K562 (cell line): Measurements from ENCODE around the gene MED15. TPM values are rescaled to one million over a fixed set of nuclear protein-coding genes. Genes with fewer than 3 reads are reported as not detected.

Experiments used
- ATF7 ChIP-seq: fragments of 450-650 bp; IDR thresholded peaks from 2 replicates; pipeline ENCODE4 v1.7.1; 2014; ENCODE audit warnings: mild to moderate bottlenecking, moderate library complexity
- CBX1 ChIP-seq: sonication (generic); IDR thresholded peaks from 2 replicates; pipeline ENCODE4 v1.6.1; 2016; ENCODE audit warnings: antibody characterized with exemption, low read depth, mild to moderate bottlenecking
- CBX5 ChIP-seq: IDR thresholded peaks from 2 replicates; pipeline ENCODE4 v1.6.1; 2014; ENCODE audit warnings: low read depth, borderline replicate concordance
- CBX8 ChIP-seq: fragments of 200-600 bp; sonication (generic); IDR thresholded peaks from 2 replicates; pipeline ENCODE4 v1.6.1; 2012; ENCODE audit warnings: borderline replicate concordance, mixed run types, low read depth, mild to moderate bottlenecking, moderate library complexity, mixed read lengths, low read length, control low read depth, inconsistent platforms; ENCODE audit not compliant: poor library complexity, severe bottlenecking; ENCODE audit errors: extremely low read depth
- HNRNPK ChIP-seq: fragments of 200-400 bp; formaldehyde crosslinking; IDR thresholded peaks from one replicate; pipeline ENCODE4 v1.6.1; 2018; ENCODE audit warnings: mild to moderate bottlenecking, low read depth, low read length; ENCODE audit not compliant: poor library complexity, severe bottlenecking
- MAFK ChIP-seq: IDR thresholded peaks from 2 replicates; pipeline ENCODE4 v1.6.1; 2011; ENCODE audit warnings: low read length, improper control_type of control experiment
- PURB ChIP-seq: sonication (generic); formaldehyde crosslinking; IDR thresholded peaks from 2 replicates; pipeline ENCODE4 v1.9.0; 2021; ENCODE audit warnings: low read depth, mild to moderate bottlenecking, missing genetic modification reagents
- SMC3 ChIP-seq: conservative IDR thresholded peaks from 2 replicates; pipeline ENCODE4 v1.6.1; 2011; ENCODE audit warnings: low read depth, low read length, improper control_type of control experiment; ENCODE audit not compliant: insufficient read depth
- ZBTB1 ChIP-seq: sonication (generic); formaldehyde crosslinking; IDR thresholded peaks from 2 replicates; pipeline ENCODE4 v1.8.1; 2023; ENCODE audit warnings: missing genetic modification reagents, low read depth, mild to moderate bottlenecking, borderline replicate concordance
- ZKSCAN8 ChIP-seq: fragments of 200-800 bp; sonication (Bioruptor generic); IDR thresholded peaks from 2 replicates; pipeline ENCODE4 v1.6.1; 2016; ENCODE audit warnings: missing genetic modification characterization, missing compliant biosample characterization
- ZNF174 ChIP-seq: fragments of 250-450 bp; sonication (Bioruptor Pico); IDR thresholded peaks from 2 replicates; pipeline ENCODE4 v1.4.0; 2020; ENCODE audit warnings: mild to moderate bottlenecking
- ZNF408 ChIP-seq: fragments of 250-450 bp; sonication (Bioruptor Pico); IDR thresholded peaks from 2 replicates; pipeline ENCODE4 v1.4.0; 2020; ENCODE audit warnings: low read depth, mild to moderate bottlenecking, moderate library complexity
- ZNF445 ChIP-seq: fragments of 250-450 bp; sonication (Bioruptor Pico); IDR thresholded peaks from 2 replicates; pipeline ENCODE4 v1.4.0; 2020; ENCODE audit warnings: low read depth, mild to moderate bottlenecking, moderate library complexity
- ZNF507 ChIP-seq: conservative IDR thresholded peaks from 2 replicates; pipeline ENCODE4 v1.6.1; 2017; ENCODE audit warnings: missing genetic modification characterization, missing compliant biosample characterization
- ZNF77 ChIP-seq: fragments of 250-450 bp; sonication (Bioruptor Pico); IDR thresholded peaks from 2 replicates; pipeline ENCODE4 v1.5.0; 2020
- ZZZ3 ChIP-seq: fragments of 450-650 bp; IDR thresholded peaks from 2 replicates; pipeline ENCODE4 v1.6.1; 2016; ENCODE audit warnings: antibody characterized with exemption, mild to moderate bottlenecking, moderate library complexity
- polyA plus RNA-seq, 8 experiments: library from polyadenylated mRNA; depleted of rRNA in 4 of 8; stranded (reverse) in 5 of 8; unstranded in 3 of 8; fragments of >200 nt; fragmentation: Nextera tagmentation in 2 of 8; fragmentation: Illumina TruSeq in 1 of 8; extraction: Ambion mirVana in 2 of 8; extraction: Trizol in 1 of 8; gene quantifications; 2 replicates each; pipeline versions ENCODE4 v1.2.1 to v1.2.3, GENCODE V29; 2011 to 2014; ENCODE audit warnings: inconsistent platforms in 1 of 8, missing spikeins in 1 of 8
- total RNA-seq, 7 experiments: library from RNA; depleted of rRNA in 6 of 7; stranded (reverse); fragments of >200 nt in 6 of 7; fragmentation: Illumina TruSeq in 2 of 7; extraction: Trizol in 2 of 7; gene quantifications; 2 replicates each; pipeline versions ENCODE4 v1.2.1 to v1.2.3, GENCODE V29; 2011 to 2021; ENCODE audit warnings: low replicate concordance in 1 of 7
- TF ChIP-seq, protein P1 (sequence below): fragments of 250-450 bp; sonication (Bioruptor Pico); IDR thresholded peaks from 2 replicates; pipeline ENCODE4 v1.4.0; 2020; ENCODE audit warnings: mild to moderate bottlenecking, moderate library complexity, borderline replicate concordance
- TF ChIP-seq, protein P2 (sequence below): fragments of 450-650 bp; IDR thresholded peaks from 2 replicates; pipeline ENCODE4 v1.6.1; 2016; ENCODE audit warnings: mild to moderate bottlenecking
- TF ChIP-seq, protein P3 (sequence below): fragments of 250-450 bp; sonication (Bioruptor Pico); IDR thresholded peaks from 2 replicates; pipeline ENCODE4 v1.4.0; 2020; ENCODE audit warnings: mild to moderate bottlenecking, moderate library complexity
- TF ChIP-seq, protein P4 (sequence below): sonication (generic); formaldehyde crosslinking; IDR thresholded peaks from 2 replicates; pipeline ENCODE4 v1.8.0; 2022; ENCODE audit warnings: missing genetic modification reagents, mild to moderate bottlenecking, moderate library complexity, borderline replicate concordance

MED15 gene
- total and polyA plus RNA-seq, 9 of the 15 experiments (the other 6 are each of a cell fraction or from before 2014, with no cell fraction given): 4.0 to 271 (median 60.1) TPM

DNA sequence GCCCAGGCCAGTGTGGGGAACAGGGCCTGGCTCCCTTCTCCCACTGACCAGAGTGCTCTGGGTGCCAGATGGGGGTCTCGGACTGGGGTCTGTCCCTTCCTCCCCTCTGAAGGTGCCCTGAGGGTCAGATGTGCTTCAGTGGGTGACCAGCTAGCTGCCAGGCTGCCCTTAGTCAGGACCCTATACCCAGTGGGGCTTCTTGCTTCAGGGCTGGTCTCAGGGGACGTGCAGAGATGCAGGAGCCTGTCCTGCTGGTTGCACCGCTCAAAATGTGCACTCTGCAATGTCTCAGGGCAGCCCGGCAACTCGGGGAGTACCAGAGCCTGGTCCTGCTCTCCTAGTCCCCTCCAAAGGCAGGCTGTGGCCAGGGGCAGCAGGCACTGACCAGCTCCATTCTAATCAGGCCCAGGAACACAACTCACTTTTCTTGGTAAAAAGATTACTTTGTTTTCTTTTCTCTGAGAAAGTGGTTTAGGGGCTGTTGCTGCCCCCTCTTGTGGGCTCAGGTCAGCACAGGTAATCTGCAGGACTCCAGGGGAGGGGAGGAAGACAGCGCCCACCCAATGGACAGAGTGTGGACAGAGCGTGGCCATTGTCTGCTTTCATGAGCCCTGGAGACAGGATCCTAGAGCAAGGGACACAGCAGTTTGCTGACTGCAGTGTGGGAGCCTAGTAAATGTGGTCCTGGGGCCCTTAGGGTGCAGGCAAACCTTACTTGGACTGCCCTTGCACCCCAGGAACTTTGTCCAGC is 80.9 kb downstream of the MED15 start (continued):
- TF ChIP-seq ATF7 (no peak), MAFK (no peak), ZKSCAN8 (no peak), ZNF77 (peak; percentile 8; the same call in 1 of the 2 replicates), ZNF445 (CRISPR knock-in tag) (no peak), SMC3 (no peak), ZNF174 (no peak), ZBTB1 (peak; percentile 73; the same call in 1 of the 2 replicates), CBX8 (no peak), HNRNPK (no peak), CBX1 (0 out of 2 replicates have a peak, but pooled peaks have one; percentile 30), CBX5 (no peak), ZNF408 (CRISPR knock-in tag) (no peak), PURB (CRISPR knock-in tag) (0 out of 2 replicates have a peak, but pooled peaks have one; percentile 52), ZZZ3 (no peak), ZNF507 (no peak)
- TF ChIP-seq, protein P1, sequence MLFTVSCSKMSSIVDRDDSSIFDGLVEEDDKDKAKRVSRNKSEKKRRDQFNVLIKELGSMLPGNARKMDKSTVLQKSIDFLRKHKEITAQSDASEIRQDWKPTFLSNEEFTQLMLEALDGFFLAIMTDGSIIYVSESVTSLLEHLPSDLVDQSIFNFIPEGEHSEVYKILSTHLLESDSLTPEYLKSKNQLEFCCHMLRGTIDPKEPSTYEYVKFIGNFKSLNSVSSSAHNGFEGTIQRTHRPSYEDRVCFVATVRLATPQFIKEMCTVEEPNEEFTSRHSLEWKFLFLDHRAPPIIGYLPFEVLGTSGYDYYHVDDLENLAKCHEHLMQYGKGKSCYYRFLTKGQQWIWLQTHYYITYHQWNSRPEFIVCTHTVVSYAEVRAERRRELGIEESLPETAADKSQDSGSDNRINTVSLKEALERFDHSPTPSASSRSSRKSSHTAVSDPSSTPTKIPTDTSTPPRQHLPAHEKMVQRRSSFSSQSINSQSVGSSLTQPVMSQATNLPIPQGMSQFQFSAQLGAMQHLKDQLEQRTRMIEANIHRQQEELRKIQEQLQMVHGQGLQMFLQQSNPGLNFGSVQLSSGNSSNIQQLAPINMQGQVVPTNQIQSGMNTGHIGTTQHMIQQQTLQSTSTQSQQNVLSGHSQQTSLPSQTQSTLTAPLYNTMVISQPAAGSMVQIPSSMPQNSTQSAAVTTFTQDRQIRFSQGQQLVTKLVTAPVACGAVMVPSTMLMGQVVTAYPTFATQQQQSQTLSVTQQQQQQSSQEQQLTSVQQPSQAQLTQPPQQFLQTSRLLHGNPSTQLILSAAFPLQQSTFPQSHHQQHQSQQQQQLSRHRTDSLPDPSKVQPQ (CRISPR knock-in tag): no peak
- TF ChIP-seq, protein P2, sequence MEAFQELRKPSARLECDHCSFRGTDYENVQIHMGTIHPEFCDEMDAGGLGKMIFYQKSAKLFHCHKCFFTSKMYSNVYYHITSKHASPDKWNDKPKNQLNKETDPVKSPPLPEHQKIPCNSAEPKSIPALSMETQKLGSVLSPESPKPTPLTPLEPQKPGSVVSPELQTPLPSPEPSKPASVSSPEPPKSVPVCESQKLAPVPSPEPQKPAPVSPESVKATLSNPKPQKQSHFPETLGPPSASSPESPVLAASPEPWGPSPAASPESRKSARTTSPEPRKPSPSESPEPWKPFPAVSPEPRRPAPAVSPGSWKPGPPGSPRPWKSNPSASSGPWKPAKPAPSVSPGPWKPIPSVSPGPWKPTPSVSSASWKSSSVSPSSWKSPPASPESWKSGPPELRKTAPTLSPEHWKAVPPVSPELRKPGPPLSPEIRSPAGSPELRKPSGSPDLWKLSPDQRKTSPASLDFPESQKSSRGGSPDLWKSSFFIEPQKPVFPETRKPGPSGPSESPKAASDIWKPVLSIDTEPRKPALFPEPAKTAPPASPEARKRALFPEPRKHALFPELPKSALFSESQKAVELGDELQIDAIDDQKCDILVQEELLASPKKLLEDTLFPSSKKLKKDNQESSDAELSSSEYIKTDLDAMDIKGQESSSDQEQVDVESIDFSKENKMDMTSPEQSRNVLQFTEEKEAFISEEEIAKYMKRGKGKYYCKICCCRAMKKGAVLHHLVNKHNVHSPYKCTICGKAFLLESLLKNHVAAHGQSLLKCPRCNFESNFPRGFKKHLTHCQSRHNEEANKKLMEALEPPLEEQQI: no peak
- TF ChIP-seq, protein P3, sequence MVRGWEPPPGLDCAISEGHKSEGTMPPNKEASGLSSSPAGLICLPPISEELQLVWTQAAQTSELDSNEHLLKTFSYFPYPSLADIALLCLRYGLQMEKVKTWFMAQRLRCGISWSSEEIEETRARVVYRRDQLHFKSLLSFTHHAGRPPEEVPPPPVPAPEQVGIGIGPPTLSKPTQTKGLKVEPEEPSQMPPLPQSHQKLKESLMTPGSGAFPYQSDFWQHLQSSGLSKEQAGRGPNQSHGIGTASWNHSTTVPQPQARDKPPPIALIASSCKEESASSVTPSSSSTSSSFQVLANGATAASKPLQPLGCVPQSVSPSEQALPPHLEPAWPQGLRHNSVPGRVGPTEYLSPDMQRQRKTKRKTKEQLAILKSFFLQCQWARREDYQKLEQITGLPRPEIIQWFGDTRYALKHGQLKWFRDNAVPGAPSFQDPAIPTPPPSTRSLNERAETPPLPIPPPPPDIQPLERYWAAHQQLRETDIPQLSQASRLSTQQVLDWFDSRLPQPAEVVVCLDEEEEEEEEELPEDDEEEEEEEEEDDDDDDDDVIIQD (CRISPR knock-in tag): no peak; the same call in 1 of the 2 replicates
- TF ChIP-seq, protein P4, sequence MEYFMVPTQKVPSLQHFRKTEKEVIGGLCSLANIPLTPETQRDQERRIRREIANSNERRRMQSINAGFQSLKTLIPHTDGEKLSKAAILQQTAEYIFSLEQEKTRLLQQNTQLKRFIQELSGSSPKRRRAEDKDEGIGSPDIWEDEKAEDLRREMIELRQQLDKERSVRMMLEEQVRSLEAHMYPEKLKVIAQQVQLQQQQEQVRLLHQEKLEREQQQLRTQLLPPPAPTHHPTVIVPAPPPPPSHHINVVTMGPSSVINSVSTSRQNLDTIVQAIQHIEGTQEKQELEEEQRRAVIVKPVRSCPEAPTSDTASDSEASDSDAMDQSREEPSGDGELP: peak; percentile 2; the same call in 1 of the 2 replicates
